HL-60 (cell line): ENCODE data around the gene PDXK.

Experiments used
- GABPA ChIP-seq: IDR thresholded peaks from 2 replicates; pipeline ENCODE4 v1.6.1; 2012; ENCODE audit warnings: low read depth
- POLR2AphosphoS5 ChIP-seq: IDR thresholded peaks from 2 replicates; pipeline ENCODE4 v1.6.1; 2012; ENCODE audit warnings: low read depth
- SPI1 ChIP-seq: IDR thresholded peaks from 2 replicates; pipeline ENCODE4 v1.6.1; 2012; ENCODE audit warnings: low read depth, mild to moderate bottlenecking, borderline replicate concordance
- TF ChIP-seq, protein P1 (sequence below): IDR thresholded peaks from one replicate; pipeline ENCODE4 v1.5.1; 2011; ENCODE audit warnings: low read length, control low read depth, inconsistent platforms; ENCODE audit not compliant: insufficient read depth
- TF ChIP-seq, protein P2 (sequence below): IDR thresholded peaks from 2 replicates; pipeline ENCODE4 v1.6.1; 2012; ENCODE audit warnings: low read depth; ENCODE audit not compliant: insufficient replicate concordance

DNA sequence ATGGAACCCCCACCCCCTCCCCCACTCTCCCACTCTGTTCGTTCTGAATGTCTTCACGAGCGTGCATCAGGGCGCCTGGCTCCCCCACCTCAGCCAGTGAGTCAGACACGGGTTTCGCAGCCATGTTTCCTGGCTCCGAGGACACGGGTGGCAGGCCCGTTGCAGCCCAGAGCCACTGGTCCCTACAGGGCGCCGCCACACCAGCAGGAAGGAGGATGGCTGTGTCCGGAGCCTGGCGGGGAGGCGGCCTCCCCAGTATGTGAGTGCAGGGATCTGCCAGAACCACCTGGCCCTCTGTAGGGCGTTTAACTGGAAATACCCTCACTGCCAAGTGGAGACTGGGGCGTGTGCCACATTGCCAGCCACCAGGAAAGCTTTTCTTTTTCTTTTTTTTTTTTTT, 38.7 kb downstream of the PDXK start:
- TF ChIP-seq, protein P1, sequence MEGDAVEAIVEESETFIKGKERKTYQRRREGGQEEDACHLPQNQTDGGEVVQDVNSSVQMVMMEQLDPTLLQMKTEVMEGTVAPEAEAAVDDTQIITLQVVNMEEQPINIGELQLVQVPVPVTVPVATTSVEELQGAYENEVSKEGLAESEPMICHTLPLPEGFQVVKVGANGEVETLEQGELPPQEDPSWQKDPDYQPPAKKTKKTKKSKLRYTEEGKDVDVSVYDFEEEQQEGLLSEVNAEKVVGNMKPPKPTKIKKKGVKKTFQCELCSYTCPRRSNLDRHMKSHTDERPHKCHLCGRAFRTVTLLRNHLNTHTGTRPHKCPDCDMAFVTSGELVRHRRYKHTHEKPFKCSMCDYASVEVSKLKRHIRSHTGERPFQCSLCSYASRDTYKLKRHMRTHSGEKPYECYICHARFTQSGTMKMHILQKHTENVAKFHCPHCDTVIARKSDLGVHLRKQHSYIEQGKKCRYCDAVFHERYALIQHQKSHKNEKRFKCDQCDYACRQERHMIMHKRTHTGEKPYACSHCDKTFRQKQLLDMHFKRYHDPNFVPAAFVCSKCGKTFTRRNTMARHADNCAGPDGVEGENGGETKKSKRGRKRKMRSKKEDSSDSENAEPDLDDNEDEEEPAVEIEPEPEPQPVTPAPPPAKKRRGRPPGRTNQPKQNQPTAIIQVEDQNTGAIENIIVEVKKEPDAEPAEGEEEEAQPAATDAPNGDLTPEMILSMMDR, result no peak
- TF ChIP-seq, protein P2, sequence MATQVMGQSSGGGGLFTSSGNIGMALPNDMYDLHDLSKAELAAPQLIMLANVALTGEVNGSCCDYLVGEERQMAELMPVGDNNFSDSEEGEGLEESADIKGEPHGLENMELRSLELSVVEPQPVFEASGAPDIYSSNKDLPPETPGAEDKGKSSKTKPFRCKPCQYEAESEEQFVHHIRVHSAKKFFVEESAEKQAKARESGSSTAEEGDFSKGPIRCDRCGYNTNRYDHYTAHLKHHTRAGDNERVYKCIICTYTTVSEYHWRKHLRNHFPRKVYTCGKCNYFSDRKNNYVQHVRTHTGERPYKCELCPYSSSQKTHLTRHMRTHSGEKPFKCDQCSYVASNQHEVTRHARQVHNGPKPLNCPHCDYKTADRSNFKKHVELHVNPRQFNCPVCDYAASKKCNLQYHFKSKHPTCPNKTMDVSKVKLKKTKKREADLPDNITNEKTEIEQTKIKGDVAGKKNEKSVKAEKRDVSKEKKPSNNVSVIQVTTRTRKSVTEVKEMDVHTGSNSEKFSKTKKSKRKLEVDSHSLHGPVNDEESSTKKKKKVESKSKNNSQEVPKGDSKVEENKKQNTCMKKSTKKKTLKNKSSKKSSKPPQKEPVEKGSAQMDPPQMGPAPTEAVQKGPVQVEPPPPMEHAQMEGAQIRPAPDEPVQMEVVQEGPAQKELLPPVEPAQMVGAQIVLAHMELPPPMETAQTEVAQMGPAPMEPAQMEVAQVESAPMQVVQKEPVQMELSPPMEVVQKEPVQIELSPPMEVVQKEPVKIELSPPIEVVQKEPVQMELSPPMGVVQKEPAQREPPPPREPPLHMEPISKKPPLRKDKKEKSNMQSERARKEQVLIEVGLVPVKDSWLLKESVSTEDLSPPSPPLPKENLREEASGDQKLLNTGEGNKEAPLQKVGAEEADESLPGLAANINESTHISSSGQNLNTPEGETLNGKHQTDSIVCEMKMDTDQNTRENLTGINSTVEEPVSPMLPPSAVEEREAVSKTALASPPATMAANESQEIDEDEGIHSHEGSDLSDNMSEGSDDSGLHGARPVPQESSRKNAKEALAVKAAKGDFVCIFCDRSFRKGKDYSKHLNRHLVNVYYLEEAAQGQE, result no peak
- no peak for TF ChIP-seq POLR2AphosphoS5
- no peak for TF ChIP-seq GABPA
- no peak for TF ChIP-seq SPI1
